HEK293T (cell line): Measurements from ENCODE around the gene SLC19A1.

Source experiments
- ELF4 ChIP-seq: fragments of 450-650 bp; IDR thresholded peaks from 2 replicates; pipeline ENCODE4 v1.6.1; 2017; ENCODE audit warnings: antibody characterized with exemption
- FOXA1 ChIP-seq: fragments of 450-650 bp; IDR thresholded peaks from 2 replicates; pipeline ENCODE4 v1.6.1; 2016; ENCODE audit warnings: mild to moderate bottlenecking
- FOXM1 ChIP-seq: fragments of 450-650 bp; IDR thresholded peaks from 2 replicates; pipeline ENCODE4 v1.6.1; 2017; ENCODE audit warnings: mild to moderate bottlenecking, borderline replicate concordance
- HDGF ChIP-seq: fragments of 450-650 bp; IDR thresholded peaks from 2 replicates; pipeline ENCODE4 v1.6.1; 2017; ENCODE audit warnings: antibody characterized with exemption, borderline replicate concordance
- LEF1 ChIP-seq: fragments of 450-650 bp; IDR thresholded peaks from 2 replicates; pipeline ENCODE4 v1.6.1; 2017; ENCODE audit warnings: mild to moderate bottlenecking, borderline replicate concordance
- NFRKB ChIP-seq: fragments of 450-650 bp; IDR thresholded peaks from 2 replicates; pipeline ENCODE4 v1.6.1; 2016; ENCODE audit warnings: mild to moderate bottlenecking, moderate library complexity
- SP1 ChIP-seq: fragments of 450-650 bp; IDR thresholded peaks from 2 replicates; pipeline ENCODE4 v1.6.1; 2017
- SUZ12 ChIP-seq: fragments of 450-650 bp; IDR thresholded peaks from 2 replicates; pipeline ENCODE4 v1.6.1; 2016; ENCODE audit warnings: mild to moderate bottlenecking
- TARDBP ChIP-seq: fragments of 450-650 bp; IDR thresholded peaks from 2 replicates; pipeline ENCODE4 v1.6.1; 2016

- no peak for TF ChIP-seq SUZ12
- TF ChIP-seq FOXM1 = no peak
- no peak for TF ChIP-seq SP1
- no peak for TF ChIP-seq FOXA1
- TF ChIP-seq NFRKB = no peak
- TF ChIP-seq ELF4 = no peak
- no peak for TF ChIP-seq TARDBP
- no peak for TF ChIP-seq LEF1
- TF ChIP-seq HDGF = no peak
Observed at GRCh38 chr21:45458281-45459170, 83.7 kb downstream of the SLC19A1 start.
